GM21717 (cell line): ENCODE measurements around the gene CUL2.

Experiments
- ATAC-seq: cut with Tn5 transposase; IDR thresholded peaks from one replicate; pipeline ENCODE4 v1.9.1; 2021; ENCODE audit warnings: mild to moderate bottlenecking, moderate library complexity; ENCODE audit not compliant: unreplicated experiment

The CUL2 gene

DNA sequence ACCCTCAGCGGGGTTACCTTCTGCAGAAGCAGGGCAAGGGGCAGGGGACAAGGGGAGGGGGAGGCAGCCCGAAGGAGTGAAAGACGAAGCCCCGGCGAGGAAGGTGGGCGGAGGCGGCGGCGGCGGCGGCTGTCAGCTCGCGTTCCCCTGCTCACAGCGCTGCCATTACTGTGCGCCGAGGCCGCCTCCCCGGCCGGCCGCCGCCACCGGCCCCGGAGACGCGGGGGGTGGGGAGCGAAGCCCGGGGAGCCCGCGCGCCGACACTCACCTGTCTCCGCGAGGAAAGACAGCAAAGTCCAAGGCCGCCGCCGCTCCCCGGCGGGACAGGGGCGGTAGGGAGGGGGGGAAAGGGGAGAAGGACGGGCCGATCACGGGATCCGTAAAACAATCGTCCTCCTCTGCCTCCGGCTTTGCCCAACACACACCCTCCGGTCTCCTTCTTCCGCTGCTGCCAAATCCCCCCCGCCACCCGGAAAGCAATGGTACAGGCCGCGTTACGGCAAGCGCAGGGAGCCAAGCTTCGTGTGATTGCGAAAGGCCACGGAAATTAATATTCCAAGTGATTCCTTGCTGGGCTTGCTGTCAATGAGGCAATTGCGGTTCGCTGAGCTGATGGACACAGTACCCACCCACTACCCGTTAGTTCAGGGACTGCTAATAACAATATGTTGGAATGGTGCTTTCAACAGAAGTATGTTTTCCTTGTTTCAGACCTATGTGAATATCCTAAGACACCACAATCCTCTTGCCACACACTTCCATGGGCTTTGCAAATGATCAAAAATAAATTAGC is at the start of gene CUL2:
CUL2 (minus strand) TSS at position 180 of the 793 bp plus-strand sequence. CDS start 19,024 bp downstream, outside the sequence.
- ATAC-seq: peak; percentile 96

DNA sequence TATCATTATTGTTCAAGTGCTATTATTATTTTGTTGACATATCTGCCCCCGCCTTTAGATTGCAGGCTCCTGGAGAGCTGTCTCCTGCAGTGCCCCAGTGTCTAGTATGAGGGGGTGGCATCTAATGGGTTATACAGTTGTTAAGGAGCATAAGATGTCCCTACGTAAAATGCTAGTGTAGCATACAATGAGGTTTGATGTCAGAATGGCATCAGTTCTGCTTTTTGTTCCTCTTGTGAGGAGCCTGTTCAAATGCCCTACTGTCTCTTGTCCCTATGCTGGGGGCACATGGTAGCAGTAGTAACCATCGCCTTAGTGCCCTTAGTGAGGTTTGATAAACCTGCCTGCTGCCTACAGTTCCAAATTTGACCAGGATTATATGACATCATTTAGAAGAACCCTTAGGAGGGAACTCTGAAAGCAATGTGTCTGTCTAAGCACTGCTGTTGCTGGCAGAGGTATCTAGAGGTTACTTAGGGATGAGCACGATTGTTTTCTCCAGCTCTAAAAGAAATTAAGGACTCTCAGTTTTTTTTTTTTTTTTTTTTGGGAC is 46.2 kb upstream of the CUL2 start:
- ATAC-seq: peak; percentile 51

DNA sequence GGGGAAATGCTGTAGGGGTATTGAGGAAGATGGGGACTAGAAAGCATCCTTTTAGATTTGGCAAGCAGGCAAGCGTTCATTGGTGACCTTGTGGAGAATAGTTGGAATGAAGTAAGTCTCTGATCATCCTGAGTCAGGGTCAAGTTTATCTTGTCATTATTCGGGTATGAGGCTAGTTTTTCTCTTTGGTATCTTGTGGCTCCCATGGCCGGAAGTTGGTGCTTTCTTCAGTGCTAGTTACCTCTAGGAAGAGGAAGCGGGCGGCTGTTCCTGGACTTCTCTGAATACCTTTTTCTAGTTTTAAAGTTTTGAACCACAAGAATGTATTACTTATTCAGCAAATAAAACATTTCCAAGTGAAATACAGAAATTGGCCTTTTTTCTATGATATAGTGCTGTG is 45.7 kb upstream of the CUL2 start:
- no peak for ATAC-seq

DNA sequence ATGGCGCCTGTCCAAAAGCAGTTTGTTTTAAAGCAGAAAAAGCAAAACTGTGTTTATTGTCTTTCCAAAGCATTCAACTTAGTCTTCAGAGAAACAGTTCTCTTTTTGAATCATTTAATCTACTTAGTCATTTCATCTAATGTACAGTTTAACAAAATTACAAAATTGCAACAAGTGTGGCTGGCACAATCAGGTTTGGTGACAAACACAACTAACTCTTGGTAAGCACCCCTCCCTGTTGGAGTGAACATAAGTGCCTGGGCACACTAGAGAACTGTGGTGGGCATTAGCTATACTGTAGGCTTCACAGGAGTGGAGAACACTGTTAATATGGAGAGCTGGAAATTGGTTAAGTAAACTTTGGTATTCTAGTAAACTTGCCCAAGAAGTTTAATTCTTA is 43.4 kb upstream of the CUL2 start:
- ATAC-seq: no peak

DNA sequence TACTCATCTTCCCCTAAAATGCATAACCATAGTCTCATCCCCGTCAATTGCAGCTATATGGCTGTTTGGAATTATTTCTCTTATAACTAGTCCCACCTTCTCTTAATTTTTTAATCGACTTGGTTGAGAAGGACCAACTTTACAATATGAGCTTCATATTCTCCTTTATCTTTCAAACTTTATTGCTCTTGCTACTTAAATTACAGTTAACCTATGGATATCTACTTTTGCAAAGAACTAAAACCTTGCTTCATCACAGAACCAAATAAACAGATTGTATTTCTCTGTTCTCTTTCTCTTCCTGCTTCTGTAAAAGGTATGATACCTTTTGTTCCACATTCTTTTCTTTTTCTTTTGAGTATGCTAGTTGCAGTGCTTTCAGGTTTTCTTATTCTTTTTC is 42.6 kb upstream of the CUL2 start:
- ATAC-seq: no peak

DNA sequence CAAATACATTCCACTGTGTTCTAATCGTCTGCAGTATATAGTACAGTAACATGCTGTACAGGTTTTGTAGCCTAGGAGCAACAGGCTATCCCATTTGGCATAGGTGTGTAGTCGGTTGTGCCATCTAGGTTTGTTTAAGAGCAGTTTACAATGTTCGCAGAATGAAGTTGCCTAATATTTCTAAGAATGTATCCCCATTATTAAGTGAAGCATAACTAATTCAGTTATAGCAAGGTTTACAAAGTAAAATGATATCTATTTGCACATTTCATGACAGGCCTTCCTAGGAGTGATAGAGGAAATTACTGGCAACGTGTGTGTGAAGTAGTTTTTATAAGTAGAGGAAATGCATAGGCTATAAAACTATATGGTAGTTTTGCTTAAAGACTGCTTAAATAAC is 40.5 kb upstream of the CUL2 start:
- ATAC-seq: no peak

DNA sequence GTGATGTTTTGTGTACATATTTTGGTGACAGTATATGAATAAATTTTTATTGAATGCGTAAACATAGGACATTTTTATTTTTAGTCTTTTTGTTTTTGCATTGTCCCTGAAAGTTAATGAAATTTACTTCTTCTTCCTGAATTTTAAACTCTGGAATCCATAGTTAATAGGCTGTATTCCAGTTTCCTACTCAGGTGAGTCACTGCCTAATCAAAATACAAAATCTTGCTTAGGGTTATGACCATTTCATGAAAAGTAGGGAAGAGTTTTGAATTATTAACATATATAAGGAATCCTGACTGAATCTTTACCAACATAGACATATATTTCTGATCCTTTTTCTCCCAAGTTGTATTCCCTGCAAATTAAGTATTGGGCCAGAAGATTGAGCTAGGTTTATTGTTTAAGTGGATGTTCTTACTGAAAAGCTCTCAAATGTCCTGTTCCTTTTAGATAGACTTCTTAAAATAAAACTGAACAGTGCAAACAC is 39.1 kb upstream of the CUL2 start:
- ATAC-seq: no peak

DNA sequence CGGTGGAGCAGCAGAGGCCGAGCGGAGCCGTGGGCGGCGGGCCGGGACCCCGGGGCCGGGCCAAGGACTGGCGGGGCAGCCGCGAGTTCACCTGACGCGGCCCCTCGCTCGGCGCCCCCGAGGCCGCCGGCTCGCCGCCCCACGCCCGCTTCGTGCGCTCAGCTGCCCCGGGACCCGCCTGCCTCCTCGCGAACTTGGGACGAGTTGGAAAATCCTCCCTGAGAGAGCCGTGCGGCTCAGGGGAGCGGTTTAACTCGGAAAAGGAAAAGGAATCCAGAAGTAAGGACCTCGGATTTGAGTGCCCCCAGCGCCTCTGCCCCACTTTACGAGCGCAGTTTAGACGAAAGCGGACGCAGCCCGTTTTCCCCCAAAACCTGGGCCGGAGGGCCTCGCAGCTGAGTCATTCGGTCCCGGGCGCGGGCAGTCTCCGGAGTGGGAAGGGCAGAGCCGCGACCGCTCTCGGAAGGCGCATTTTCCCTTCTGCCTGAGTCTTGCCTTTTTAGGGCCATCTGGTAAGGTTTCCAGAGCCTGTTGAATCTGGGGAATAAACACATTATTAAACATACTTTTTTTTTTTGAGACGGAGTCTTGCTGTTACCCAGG is 37.2 kb upstream of the CUL2 start:
- ATAC-seq: peak; percentile 20

DNA sequence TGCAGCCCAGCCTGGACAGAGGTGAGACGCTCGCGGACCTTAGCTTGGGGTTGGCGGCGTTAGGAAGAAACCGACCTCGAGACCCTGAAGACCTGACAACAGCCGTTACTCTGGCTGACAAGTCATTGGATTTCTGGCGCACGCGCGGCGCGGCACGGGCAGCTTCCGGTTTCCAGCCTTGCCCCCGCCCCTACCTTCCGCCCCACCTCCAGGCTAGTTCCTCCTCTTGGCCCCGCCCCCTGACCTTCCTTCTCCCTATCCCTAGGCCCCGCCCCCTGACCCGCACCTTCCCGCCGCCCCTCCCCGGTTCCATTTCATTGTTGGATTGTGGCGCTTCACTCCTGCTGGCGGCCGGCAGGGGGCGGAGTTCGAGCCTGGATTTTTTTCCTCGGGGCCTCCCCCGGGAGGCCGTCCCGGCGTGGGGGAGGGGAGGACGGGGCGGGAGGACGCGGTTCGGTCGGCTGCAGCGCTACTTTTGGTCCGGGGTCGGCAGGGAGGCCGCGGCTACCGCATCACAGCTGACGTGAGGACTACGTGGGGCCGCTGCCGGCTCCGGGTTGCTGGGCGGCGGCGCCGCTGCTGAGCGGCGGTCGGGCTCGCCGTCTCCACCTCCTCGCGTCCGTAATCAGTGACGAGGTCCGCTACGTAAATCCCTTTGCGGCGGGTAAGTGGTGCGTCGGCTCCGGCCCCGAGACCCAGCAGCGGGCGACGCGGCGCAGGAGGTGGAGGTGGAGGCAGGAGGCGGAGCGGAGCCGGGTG is 36.6 kb upstream of the CUL2 start, which contains the start of gene CREM:
CREM (plus strand) TSS at position 317 of the 759 bp plus-strand sequence. CDS start 10,990 bp downstream, outside the sequence.
- peak; percentile 76 for ATAC-seq

DNA sequence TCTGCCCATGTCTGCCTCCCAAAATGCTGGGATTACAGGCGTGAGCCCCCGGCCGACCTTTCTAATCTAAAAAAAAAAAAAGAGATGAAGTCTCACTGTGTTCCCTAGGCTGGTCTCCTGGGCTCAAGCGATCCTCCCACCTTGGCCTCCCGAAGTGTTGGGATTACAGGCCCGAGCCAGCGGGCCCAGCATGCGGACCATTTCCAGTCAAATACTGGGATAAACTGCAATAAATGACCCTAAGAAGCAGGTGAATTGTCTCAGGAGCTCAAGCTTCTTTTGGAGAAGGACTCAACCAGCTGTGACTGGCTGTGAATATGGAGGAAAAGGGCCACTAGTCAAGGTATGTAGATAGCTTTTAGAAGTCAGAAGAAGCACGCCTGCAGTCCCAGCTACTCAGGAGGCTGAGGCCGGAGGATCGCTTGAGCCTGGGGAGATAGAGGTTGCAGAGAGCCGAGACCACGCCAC is 36.0 kb upstream of the CUL2 start:
- no peak for ATAC-seq

DNA sequence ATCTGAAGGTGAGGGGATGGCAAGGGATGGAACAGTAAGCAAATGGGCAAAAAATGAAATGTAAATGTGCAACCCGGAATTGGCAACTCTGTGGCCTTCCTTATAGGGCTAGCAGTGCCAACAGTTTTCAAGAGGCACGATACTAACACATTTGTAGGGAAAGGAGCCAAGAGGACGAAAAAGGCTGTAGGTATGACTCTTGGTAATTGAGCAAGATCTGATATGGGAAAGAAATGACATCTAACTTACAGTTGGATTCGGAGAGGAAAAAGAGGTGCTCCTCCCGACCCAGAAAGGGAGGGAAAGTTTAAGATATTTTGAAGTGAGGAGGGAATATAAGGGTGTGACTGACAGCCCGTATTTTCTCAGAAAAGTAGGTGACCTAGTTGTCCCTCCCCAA is 34.4 kb upstream of the CUL2 start:
- ATAC-seq: no peak

DNA sequence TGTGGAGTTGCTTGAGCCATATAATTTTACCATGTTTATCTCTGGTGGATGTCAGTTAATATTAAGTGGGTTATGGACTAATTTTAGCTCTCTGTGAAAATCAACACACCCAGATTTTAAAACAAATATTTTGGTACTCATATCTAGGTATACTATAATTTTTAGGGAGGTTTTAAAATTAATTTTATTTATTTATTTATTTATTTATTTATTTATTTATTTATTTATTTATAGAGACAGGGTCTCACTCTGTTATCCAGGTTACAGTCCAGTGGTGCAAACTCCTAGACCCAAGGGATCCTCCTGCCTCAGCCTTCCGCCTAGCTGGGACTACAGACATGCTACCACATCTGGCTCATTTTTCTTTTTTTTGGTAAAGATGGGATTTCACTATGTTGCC is 29.2 kb upstream of the CUL2 start:
- ATAC-seq: no peak

DNA sequence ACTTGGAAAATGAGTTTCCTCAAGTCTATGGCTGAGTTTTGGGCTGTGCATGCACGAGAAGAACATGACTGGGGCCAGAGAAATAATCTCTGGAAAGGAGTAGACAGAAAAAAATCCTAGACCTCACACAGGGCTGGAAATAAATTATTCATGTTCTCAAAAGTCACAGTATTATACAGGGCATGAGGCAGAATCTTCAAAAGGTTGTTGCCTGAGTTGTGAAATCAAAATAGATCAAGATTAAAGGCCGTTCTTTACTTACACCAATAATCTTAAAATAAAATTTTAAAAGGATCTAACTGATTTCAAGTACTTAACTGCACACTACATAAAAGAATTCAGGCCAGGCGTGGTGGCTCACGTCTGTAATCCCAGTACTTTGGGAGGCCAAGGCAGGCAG is 22.4 kb upstream of the CUL2 start:
- no peak for ATAC-seq

DNA sequence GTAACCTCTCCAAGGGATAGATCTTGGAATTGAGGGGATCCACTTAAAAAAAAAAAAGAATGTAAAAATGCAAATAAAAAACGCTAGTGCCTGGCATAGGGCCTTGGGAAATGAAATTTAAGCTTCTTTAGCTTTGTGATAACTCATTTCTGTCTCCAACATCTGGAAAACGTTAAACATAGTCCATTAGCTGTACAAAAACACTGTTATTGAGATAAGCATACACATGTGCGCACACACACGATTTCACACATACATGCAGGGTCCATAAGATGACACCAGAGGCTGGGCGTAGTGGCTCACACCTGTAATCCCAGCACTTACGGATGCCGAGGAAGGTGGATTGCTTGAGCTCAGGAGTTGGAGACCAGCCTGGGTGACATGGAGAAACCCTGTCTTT is 13.7 kb upstream of the CUL2 start:
- ATAC-seq: no peak

DNA sequence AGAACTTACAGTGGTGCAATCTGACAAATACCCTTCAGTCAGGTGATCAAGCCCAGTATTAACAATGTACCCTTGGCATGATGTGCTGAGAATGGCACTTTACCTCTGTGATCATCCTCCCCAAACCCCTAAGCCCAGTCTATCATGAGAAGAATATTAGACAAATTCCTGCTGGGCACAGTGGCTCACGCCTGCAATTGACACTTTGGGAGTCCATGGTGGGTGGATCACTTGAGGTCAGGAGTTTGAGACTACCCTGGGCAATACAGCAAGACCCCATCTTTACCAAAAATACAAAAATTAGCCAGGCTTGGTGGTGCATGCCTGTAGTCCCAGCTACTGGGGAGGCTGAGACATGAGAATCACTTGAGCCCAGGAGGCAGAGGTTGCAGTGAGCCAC is 7.4 kb upstream of the CUL2 start:
- no peak for ATAC-seq

DNA sequence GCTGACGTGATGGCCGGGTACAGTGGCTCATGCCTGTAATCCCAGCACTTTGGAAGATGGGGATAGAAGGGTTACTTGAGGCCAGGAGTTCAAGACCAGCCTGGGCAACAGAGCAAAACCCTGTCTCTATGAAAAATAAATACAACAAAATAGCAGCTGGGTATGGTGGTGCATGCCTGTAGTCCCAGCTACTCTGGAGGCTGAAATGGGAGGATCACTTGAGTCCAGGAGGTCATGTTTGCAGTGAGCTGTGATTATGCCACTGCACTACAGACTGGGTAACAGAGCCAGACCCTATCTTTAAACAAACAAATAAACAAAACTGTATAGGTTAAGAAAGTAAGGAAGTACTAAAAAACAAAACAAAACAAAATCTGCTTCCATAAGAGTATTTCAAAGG is 6.2 kb upstream of the CUL2 start:
- ATAC-seq: no peak

DNA sequence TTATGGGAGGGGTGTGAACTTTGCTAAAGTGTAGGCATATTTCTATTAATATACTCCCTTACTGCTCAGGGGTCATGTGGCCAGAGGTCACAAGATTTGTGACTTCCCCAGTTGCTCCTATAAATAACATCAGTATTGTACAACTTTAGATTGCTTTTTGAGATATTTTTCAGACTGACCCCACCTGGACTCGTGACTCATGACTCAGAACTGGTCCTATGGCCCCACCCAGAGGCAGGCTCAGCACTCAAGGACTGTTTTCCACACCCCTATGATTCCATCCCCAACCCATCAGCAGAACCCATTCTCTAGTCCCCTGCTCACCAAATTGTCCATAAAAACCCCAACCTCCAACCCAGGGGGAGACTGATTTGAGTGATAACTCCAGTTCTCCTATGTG is 2.7 kb upstream of the CUL2 start:
- no peak for ATAC-seq

DNA sequence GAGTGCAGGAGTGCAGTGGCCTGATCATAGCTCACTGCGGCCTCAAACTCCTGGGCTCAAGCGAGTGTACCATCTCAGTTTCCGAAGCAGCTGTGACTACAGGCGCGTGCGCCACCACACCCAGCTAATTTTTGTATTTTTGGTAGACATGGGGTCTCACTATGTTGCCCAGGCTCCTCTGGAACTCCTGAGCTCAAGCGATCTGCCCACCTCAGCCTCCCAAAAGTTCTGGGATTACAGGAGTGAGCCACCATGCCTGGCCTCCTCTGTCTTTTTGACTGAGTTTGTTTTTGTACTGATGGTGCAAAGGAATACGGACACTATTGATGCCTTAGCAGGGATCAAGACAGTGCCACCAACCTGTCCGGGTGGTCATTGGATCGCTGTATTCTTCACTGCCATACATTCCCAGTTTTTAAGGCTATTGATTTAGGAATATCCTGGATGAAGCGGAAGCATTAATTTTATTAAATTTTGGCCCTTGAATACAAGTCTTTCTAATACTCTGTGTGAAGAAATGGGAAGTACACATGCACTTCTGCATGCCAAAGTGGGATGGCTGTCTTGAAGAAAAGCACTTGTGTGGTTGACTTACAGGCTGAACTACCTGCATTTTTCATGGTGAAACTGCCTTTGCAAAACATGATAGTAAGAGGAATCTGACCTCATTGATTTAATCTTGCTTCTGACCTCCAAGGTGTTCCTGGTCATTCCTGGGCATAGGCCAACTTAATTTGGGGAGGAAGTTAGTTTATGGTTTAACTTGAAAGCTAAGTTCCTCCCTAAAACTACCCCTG is 2.1 kb upstream of the CUL2 start:
- no peak for ATAC-seq

DNA sequence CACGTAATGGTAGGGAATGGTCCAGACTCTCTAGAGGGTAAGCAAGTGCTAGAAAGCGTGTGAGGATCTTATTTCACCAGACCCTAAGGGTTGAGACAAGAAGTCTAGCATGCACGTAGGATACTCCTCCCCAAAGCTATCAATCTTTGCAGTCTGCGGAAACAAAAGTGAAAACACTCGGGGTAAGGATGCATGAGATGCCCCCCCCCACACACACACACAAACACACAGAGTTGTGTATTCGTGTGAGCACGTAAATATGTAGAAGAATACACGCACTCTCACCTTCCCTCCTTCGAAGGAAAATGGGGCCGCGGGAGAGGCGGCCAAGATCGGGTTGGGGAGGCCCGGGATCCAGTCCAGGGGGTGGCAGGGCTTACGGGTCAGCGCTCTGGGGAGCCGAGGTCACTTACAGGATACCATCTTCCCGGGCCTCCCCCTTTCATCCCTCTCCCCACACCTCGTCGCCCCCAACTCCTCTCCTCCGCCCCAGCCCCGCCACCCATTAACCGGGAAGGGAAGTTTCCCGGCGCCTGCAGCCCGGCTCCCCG is 455 bp downstream of the CUL2 start:
- peak; percentile 39 for ATAC-seq

DNA sequence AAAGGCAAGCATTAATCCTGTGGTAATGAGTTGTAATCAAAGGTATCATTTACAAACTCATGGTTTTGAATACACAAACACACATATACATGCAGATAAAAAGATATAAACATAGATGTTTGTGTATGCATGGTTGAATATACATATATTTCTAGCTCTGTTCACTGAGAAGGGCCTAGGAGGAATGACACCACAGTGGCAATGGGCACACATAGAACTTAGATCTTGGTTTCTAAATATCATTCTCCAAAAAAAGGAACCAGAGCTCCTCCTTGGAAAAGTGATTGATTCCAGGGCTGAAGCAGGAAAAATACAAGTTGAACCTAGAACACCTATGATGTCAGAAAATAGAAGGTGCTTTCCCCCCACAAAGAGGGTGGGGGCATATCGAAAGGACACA is 6.9 kb downstream of the CUL2 start:
- ATAC-seq: no peak
